Fibroblast of villous mesenchyme (primary cell): ENCODE results near the gene CELF2. TPM values are rescaled to one million over a fixed set of nuclear protein-coding genes. Genes with fewer than 3 reads are reported as not detected.

Source experiments
- DNase-seq: peaks from one replicate; pipeline ENCODE4 v3.0.0-alpha.2; 2010; ENCODE audit warnings: low read depth
- H3K4me3 ChIP-seq: 2 replicates; pipeline ENCODE4 v1.5.1; 2011; ENCODE audit warnings: low read depth, mild to moderate bottlenecking, low read length
- total RNA-seq: library from RNA; depleted of rRNA; stranded (reverse); fragments of >200 nt; gene quantifications from 2 replicates; pipeline ENCODE4 v1.2.3, GENCODE V29; 2012
- TF ChIP-seq, protein P1 (sequence below): IDR thresholded peaks from 2 replicates; pipeline ENCODE4 v1.5.1; 2012; ENCODE audit warnings: low read depth, mild to moderate bottlenecking, low read length; ENCODE audit not compliant: insufficient read depth

The CELF2 gene
- total RNA-seq, 1 donor = 2.2 TPM

DNA sequence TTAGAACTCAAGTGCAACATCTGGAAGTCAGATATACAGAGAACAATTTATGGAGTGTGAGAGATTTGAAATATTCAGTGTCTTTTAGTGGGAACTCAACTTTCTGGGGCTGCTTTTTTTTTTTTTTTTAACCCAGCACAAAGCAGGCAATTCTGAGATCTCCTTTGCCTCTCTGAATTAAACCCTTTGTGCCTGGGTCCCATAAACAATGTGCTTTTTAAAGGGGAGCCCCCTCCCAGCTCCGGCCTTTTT lies 146.8 kb downstream of the CELF2 start:
- DNase-seq = no peak
- TF ChIP-seq, protein P1, sequence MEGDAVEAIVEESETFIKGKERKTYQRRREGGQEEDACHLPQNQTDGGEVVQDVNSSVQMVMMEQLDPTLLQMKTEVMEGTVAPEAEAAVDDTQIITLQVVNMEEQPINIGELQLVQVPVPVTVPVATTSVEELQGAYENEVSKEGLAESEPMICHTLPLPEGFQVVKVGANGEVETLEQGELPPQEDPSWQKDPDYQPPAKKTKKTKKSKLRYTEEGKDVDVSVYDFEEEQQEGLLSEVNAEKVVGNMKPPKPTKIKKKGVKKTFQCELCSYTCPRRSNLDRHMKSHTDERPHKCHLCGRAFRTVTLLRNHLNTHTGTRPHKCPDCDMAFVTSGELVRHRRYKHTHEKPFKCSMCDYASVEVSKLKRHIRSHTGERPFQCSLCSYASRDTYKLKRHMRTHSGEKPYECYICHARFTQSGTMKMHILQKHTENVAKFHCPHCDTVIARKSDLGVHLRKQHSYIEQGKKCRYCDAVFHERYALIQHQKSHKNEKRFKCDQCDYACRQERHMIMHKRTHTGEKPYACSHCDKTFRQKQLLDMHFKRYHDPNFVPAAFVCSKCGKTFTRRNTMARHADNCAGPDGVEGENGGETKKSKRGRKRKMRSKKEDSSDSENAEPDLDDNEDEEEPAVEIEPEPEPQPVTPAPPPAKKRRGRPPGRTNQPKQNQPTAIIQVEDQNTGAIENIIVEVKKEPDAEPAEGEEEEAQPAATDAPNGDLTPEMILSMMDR = no peak

DNA sequence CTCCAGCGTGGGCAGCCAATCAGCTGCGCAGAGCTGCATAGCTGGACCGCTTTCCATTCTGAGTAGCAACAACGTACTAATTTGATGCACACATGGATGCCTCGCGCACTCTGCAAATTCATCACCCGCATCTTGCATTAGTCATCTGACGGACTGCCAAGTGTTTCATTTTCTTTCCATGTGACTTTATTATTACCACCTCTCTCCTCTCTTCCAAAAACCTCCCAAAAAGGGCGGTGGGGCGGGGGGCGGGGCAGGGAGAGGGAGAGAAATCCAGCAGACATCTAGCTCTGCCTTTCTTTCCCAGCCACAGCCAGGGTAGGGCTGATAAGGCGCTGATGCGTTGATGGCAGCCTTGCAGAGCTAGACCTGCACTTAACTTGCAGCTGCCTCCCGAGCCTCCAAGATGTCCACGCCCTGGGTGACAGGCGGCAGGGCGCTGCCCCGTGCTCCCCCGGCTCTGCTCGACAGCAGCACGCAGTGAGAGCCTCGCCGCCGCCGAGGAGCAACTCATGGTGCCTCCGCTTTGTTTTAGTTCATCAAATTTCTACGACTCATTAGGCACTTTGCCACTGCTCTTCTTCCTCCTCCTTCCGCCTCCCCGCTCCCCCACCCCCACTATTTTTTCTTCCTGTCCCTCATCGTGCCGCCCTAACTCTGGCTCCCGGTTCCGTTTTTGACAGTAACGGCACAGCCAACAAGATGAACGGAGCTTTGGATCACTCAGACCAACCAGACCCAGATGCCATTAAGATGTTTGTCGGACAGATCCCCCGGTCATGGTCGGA lies 147.3 kb downstream of the CELF2 start:
- peak; percentile 22 for DNase-seq
- TF ChIP-seq, protein P1 = no peak
- H3K4me3 ChIP-seq = no peak overlapping the region

More for the DNA sequence above, 146.8 kb downstream of the CELF2 start:
- H3K4me3 ChIP-seq = no peak overlapping the region

DNA sequence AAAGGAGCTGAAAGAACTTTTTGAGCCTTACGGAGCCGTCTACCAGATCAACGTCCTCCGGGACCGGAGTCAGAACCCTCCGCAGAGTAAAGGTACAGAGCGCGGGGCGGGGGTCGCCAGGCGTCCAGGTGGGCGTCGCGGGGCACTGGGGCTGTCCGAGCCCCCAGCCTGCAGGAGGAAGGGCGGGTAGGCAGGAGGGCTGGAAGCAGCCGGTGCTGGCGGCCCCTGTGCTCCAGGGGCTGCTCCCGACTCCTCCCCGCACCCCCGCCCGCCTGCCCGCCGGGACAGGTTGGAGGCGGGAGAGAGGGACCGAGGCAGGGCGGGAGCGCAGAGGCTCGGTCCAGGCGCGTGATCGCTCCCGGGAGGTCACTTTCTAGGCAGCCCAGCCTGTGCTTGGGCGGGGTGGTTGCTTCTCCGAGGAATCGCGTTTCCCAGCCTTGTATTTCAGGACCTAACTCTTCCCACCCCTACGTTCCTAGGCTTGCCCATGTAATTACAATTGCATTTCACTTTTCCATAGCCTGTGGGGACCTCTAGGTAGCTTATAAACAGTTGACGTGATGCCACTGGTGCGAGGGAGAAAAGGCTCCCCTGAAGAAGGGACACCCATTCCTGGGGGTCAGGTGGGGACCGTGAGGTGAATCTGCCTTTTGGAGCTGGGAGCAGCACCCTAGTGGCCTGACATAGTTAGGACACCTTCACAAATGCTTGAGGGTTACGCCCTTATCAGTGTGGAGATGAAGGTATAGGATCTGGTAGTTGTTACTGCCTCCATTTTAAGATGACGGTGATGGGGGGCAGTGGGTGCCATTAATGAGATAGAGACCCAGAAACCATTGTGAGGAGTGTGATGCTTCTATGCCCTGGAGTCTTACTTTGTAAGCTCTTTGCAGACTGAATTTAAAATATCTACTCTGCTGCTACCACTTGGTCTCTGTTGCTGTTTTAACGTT lies 148.2 kb downstream of the CELF2 start:
- no peak for DNase-seq
- TF ChIP-seq, protein P1 = peak; percentile 27
- no peak overlapping the region for H3K4me3 ChIP-seq

DNA sequence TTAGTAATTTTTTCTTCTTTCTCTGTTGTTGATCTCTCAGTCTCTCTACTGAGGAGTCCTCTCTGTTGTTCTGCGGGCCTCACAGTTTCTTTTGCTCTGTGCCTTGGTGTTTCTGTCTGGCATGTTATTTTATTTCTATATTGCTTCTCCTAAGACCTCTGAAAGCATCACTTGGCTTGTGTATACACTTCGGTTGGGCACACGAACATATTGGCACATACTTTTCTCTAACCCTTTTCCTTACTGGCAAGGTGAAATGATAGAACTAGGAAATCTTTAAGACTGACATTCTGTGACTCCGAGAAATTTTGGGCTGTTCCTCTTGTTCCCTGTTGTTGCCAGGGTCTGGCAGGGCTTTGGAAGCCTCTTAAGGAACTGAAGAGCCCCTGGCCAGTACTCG lies 148.9 kb downstream of the CELF2 start:
- H3K4me3 ChIP-seq = no peak overlapping the region
- no peak for DNase-seq
- TF ChIP-seq, protein P1 = no peak

DNA sequence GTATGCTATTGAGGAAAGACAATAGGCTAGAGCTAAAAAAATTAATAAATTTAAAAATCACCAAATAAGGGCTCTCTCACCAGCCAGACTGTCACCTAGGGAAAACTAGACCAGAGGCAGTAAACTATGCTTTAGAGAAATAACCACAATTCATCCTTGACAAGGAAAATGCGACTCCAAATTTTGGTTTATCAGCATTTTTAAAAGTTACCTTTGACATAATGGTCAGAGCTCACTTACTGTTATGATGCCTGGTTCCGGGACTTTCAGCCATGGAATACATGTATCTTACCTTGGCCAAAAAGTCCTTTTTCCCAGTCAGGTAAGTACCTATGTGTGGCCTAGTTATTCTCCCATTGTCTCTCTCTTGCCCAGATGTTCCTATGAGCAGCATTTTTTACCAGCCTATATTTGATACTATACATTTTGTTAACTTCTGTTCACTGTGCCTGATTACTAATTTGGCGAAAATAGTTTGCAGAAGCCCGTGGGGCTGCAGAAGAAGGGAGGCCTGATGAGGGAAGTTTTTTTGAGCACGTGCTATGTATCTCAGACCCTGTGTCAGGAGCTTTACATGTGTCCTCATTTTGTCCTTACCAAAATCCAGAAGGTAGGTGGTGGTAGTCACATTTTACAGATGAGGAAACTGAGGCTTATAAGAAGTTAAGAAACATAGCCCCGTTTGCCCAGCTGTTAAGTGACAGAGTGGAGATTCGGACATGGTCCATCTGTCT lies 149.7 kb downstream of the CELF2 start:
- H3K4me3 ChIP-seq = no peak overlapping the region
- no peak for DNase-seq
- TF ChIP-seq, protein P1 = no peak

DNA sequence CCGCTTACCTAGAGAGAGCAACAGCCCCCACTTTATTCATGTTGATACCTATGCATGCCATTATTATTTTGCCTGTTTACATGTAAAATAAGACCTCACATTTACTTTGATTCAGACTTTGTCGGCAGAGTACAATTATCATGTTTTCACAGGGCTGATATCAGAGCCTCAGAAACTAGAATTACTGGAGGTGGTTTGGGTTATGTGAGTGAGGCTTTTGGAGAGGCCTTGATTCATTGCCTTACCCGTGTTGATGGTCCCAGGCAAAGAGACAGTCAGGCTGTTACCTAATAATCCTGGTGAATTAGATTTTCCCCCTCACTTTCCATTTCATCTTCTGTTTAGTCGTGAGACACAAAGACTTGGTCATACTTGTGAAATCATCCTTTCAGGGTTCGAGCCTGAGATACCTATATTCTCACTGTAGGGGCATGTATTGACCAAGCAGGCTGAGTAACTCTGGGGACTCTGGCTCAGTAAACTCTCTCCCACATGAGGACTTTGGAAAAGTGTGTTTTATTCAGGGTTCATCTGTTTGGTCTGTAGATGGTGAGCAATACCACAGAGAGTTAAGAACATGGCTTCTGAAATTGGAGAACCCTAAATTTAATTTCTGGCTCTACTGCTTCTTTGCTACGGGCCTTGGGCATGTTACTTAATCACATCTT lies 150.9 kb downstream of the CELF2 start:
- DNase-seq = no peak
- TF ChIP-seq, protein P1 = no peak
- no peak overlapping the region for H3K4me3 ChIP-seq
